ENCODE data around the gene MAST2.

Gene MAST2

GRCh38 chr1:45894331-45894730 lies 90.9 kb downstream of the MAST2 start:
- Histone ChIP-seq H3K9me3 (ENCODE audit: insufficient read depth, low read depth, low read length) (no peaks in the 10 kb centered on the region), H3K4me2 (ENCODE audit: low read depth, low read length, poor library complexity, severe bottlenecking) (no peak overlapping the region), H2AFZ (ENCODE audit: low read length) (no peak overlapping the region), H3K4me1 (ENCODE audit: insufficient read depth, low read length, poor library complexity, severe bottlenecking) (no peaks in the 10 kb centered on the region), H3K79me2 (ENCODE audit: insufficient read depth, low read length) (no peaks in the 10 kb centered on the region), H3F3A (ENCODE audit: low read depth) (no peaks in the 10 kb centered on the region), H4K20me1 (ENCODE audit: insufficient read depth, low read length, poor library complexity, severe bottlenecking) (no peaks in the 10 kb centered on the region), H3K9ac (ENCODE audit: low read depth, low read length, poor library complexity, severe bottlenecking) (no peak overlapping the region), H3K36me3 (ENCODE audit: insufficient read depth, low read length) (no peaks in the 10 kb centered on the region), H3K4me3 (ENCODE audit: low read length, poor library complexity, severe bottlenecking) (no peak overlapping the region), H3K27me3 (ENCODE audit: insufficient read depth, low read length, poor library complexity, severe bottlenecking) (no peaks in the 10 kb centered on the region), H3K9me2 (replicated peaks; ENCODE audit: low read depth, low read length) (no peaks in the 10 kb centered on the region)
- TF ChIP-seq CTCF (conservative IDR thresholded peaks at IDR 0.05; ENCODE audit: low read length): no peak
- TF ChIP-seq EZH2phosphoT487 (IDR thresholded peaks at IDR 0.05; ENCODE audit: borderline replicate concordance): no peak

- Histone ChIP-seq H3K36me3 (ENCODE audit: insufficient read depth, low read length) (no peaks in the 10 kb centered on the region), H3F3A (ENCODE audit: low read depth) (no peaks in the 10 kb centered on the region), H3K79me2 (ENCODE audit: insufficient read depth, low read length) (no peaks in the 10 kb centered on the region), H2AFZ (ENCODE audit: low read length) (no peak overlapping the region), H3K4me1 (ENCODE audit: insufficient read depth, low read length, poor library complexity, severe bottlenecking) (no peaks in the 10 kb centered on the region), H3K27me3 (ENCODE audit: insufficient read depth, low read length, poor library complexity, severe bottlenecking) (no peaks in the 10 kb centered on the region), H3K9me2 (replicated peaks; ENCODE audit: low read depth, low read length) (no peaks in the 10 kb centered on the region), H3K4me2 (ENCODE audit: low read depth, low read length, poor library complexity, severe bottlenecking) (no peak overlapping the region), H3K9me3 (ENCODE audit: insufficient read depth, low read depth, low read length) (no peaks in the 10 kb centered on the region), H3K4me3 (ENCODE audit: low read length, poor library complexity, severe bottlenecking) (no peak overlapping the region), H3K9ac (ENCODE audit: low read depth, low read length, poor library complexity, severe bottlenecking) (no peak overlapping the region), H4K20me1 (ENCODE audit: insufficient read depth, low read length, poor library complexity, severe bottlenecking) (no peaks in the 10 kb centered on the region)
- TF ChIP-seq CTCF (conservative IDR thresholded peaks at IDR 0.05; ENCODE audit: low read length): no peak
- no peak for TF ChIP-seq EZH2phosphoT487 (IDR thresholded peaks at IDR 0.05; ENCODE audit: borderline replicate concordance)
These were observed 91.5 kb downstream of the MAST2 start for GRCh38 chr1:45894921-45895320.

GRCh38 chr1:45895406-45895805 lies 92.0 kb downstream of the MAST2 start:
- no peaks in the 10 kb centered on the region for H3K9me2 ChIP-seq (replicated peaks; ENCODE audit: low read depth, low read length)
- H3F3A ChIP-seq (ENCODE audit: low read depth): no peaks in the 10 kb centered on the region
- H3K79me2 ChIP-seq (ENCODE audit: insufficient read depth, low read length): no peaks in the 10 kb centered on the region
- H3K4me3 ChIP-seq (ENCODE audit: low read length, poor library complexity, severe bottlenecking): no peak overlapping the region
- H3K27me3 ChIP-seq (ENCODE audit: insufficient read depth, low read length, poor library complexity, severe bottlenecking): no peaks in the 10 kb centered on the region
- H3K4me2 ChIP-seq (ENCODE audit: low read depth, low read length, poor library complexity, severe bottlenecking): no peak overlapping the region
- TF ChIP-seq CTCF (conservative IDR thresholded peaks at IDR 0.05; ENCODE audit: low read length) (no peak), EZH2phosphoT487 (IDR thresholded peaks at IDR 0.05; ENCODE audit: borderline replicate concordance) (no peak)
- no peaks in the 10 kb centered on the region for H3K36me3 ChIP-seq (ENCODE audit: insufficient read depth, low read length)
- H2AFZ ChIP-seq (ENCODE audit: low read length): no peak overlapping the region
- no peaks in the 10 kb centered on the region for H4K20me1 ChIP-seq (ENCODE audit: insufficient read depth, low read length, poor library complexity, severe bottlenecking)
- no peaks in the 10 kb centered on the region for H3K4me1 ChIP-seq (ENCODE audit: insufficient read depth, low read length, poor library complexity, severe bottlenecking)
- H3K9ac ChIP-seq (ENCODE audit: low read depth, low read length, poor library complexity, severe bottlenecking): no peak overlapping the region
- H3K9me3 ChIP-seq (ENCODE audit: insufficient read depth, low read depth, low read length): no peaks in the 10 kb centered on the region

Data from Loucy (cell line).